IMR-90 (cell line): Measurements from ENCODE around the gene ZNF337. TPM values are rescaled to one million over a fixed set of nuclear protein-coding genes. Genes with fewer than 3 reads are reported as not detected.

Experiments used
- ATAC-seq: fragments of 200-7000 bp; cut with Tn5 transposase; 2 replicates; pipeline ENCODE4 v1.9.1; 2020; ENCODE audit warnings: low read depth, mild to moderate bottlenecking, moderate library complexity
- BruUV-seq: library from RNA; stranded (reverse); fragments of 400-500 nt; replicated peaks from 2 replicates; lab custom pipeline; 2021; lab: Mats Ljungman, UMichigan
- CTCF ChIA-PET: fragments of 300-600 bp; formaldehyde crosslinking; extraction: SDS; loops from one replicate; lab custom pipeline; 2021; ENCODE audit warnings: antibody characterized with exemption; lab: Yijun Ruan, JAX
- POLR2A ChIA-PET: fragments of 300-600 bp; sonication (Branson Sonifier 250); formaldehyde crosslinking; loops from one replicate; lab custom pipeline; 2022; ENCODE audit warnings: antibody characterized with exemption; ENCODE audit not compliant: unreplicated experiment; lab: Charles Lee
- DNase-seq: peaks from one replicate; pipeline ENCODE4 v3.0.0; 2013
- H2AFZ ChIP-seq: replicated peaks from 2 replicates; pipeline ENCODE3; 2013; ENCODE audit warnings: low read length, mild to moderate bottlenecking; ENCODE audit not compliant: poor library complexity
- H2AK5ac ChIP-seq: 2 replicates; pipeline ENCODE4 v1.6.1; 2013; ENCODE audit warnings: low read depth, low read length, inconsistent platforms
- H2AK9ac ChIP-seq: replicated peaks from 2 replicates; pipeline ENCODE3; 2013; ENCODE audit warnings: mild to moderate bottlenecking, low read depth, low read length, moderate library complexity; ENCODE audit not compliant: poor library complexity
- H2BK120ac ChIP-seq: 2 replicates; pipeline ENCODE4 v1.6.1; 2013; ENCODE audit warnings: low read depth, low read length, inconsistent platforms
- H2BK15ac ChIP-seq: 3 replicates; pipeline ENCODE4 v1.6.1; 2013; ENCODE audit warnings: low read depth, low read length, inconsistent platforms
- H2BK20ac ChIP-seq: 2 replicates; pipeline ENCODE4 v1.6.1; 2013; ENCODE audit warnings: low read depth, mild to moderate bottlenecking, inconsistent platforms, low read length, moderate library complexity
- H2BK5ac ChIP-seq: 2 replicates; pipeline ENCODE4 v1.6.1; 2013; ENCODE audit warnings: mild to moderate bottlenecking, low read depth, low read length, inconsistent platforms; ENCODE audit not compliant: poor library complexity, severe bottlenecking
- H3K14ac ChIP-seq: replicated peaks from 2 replicates; pipeline ENCODE4 v1.6.1; 2013; ENCODE audit warnings: low read depth, low read length, inconsistent platforms
- H3K18ac ChIP-seq: 2 replicates; pipeline ENCODE4 v1.6.1; 2013; ENCODE audit warnings: low read depth, low read length, control low read depth
- H3K23ac ChIP-seq: 2 replicates; pipeline ENCODE4 v1.6.1; 2013; ENCODE audit warnings: low read depth, low read length, inconsistent platforms
- H3K27ac ChIP-seq: 2 replicates; pipeline ENCODE4 v1.5.1; 2013; ENCODE audit warnings: mild to moderate bottlenecking, control low read depth, low read length; ENCODE audit not compliant: insufficient read depth
- H3K27me3 ChIP-seq: 2 replicates; pipeline ENCODE4 v1.6.1; 2013; ENCODE audit warnings: low read length; ENCODE audit not compliant: control insufficient read depth, insufficient read depth
- H3K36me3 ChIP-seq: 2 replicates; pipeline ENCODE4 v1.6.1; 2013; ENCODE audit warnings: low read length, mixed read lengths; ENCODE audit not compliant: control insufficient read depth, insufficient read depth
- H3K4ac ChIP-seq: 2 replicates; pipeline ENCODE4 v1.6.1; 2013; ENCODE audit warnings: low read depth, low read length, inconsistent platforms
- H3K4me1 ChIP-seq: 2 replicates; pipeline ENCODE4 v1.6.1; 2013; ENCODE audit warnings: low read length, mixed read lengths; ENCODE audit not compliant: control insufficient read depth, insufficient read depth
- H3K4me2 ChIP-seq: 2 replicates; pipeline ENCODE4 v1.6.1; 2013; ENCODE audit warnings: low read depth, mild to moderate bottlenecking, control low read depth, low read length, moderate library complexity
- H3K4me3 ChIP-seq: 2 replicates; pipeline ENCODE4 v1.5.1; 2013; ENCODE audit warnings: low read depth, mild to moderate bottlenecking, control low read depth, low read length, moderate library complexity; ENCODE audit not compliant: insufficient read depth
- H3K56ac ChIP-seq: 2 replicates; pipeline ENCODE4 v1.6.1; 2013; ENCODE audit warnings: low read length, inconsistent platforms; ENCODE audit not compliant: insufficient read depth; ENCODE audit errors: extremely low read depth
- H3K79me1 ChIP-seq, 2 experiments: 2 replicates each; pipeline ENCODE4 v1.6.1; 2013; ENCODE audit warnings: low read length in 2 of 2, inconsistent platforms in 1 of 2, low read depth in 1 of 2
- H3K9ac ChIP-seq: 2 replicates; pipeline ENCODE4 v1.6.1; 2013; ENCODE audit warnings: low read depth, low read length, control low read depth
- H3K9me1 ChIP-seq: 2 replicates; pipeline ENCODE4 v1.6.1; 2013; ENCODE audit warnings: low read length, inconsistent platforms; ENCODE audit not compliant: insufficient read depth
- H3K9me3 ChIP-seq: 2 replicates; pipeline ENCODE4 v1.6.1; 2013; ENCODE audit warnings: low read length; ENCODE audit not compliant: control insufficient read depth, insufficient read depth
- H4K20me1 ChIP-seq: 2 replicates; pipeline ENCODE4 v1.6.1; 2013; ENCODE audit warnings: low read length, inconsistent platforms; ENCODE audit not compliant: insufficient read depth
- H4K5ac ChIP-seq: 2 replicates; pipeline ENCODE4 v1.6.1; 2013; ENCODE audit warnings: mild to moderate bottlenecking, low read depth, low read length, control low read depth
- H4K8ac ChIP-seq, 2 experiments: 2 replicates each; pipeline ENCODE4 v1.6.1; 2013; ENCODE audit warnings: low read depth in 2 of 2, low read length in 2 of 2, control low read depth in 1 of 2, inconsistent platforms in 1 of 2
- H4K91ac ChIP-seq: 2 replicates; pipeline ENCODE4 v1.6.1; 2013; ENCODE audit warnings: low read depth, low read length, inconsistent platforms; ENCODE audit not compliant: insufficient read depth
- BHLHE40 ChIP-seq: fragments of 150-350 bp; IDR thresholded peaks from 2 replicates; pipeline ENCODE4 v1.6.1; 2016; ENCODE audit warnings: mild to moderate bottlenecking, low read depth, low read length
- CTCF ChIP-seq: conservative IDR thresholded peaks from 2 replicates; pipeline ENCODE4 v1.5.1; 2012; ENCODE audit warnings: mild to moderate bottlenecking, low read depth, low read length, improper control_type of control experiment
- ELK1 ChIP-seq: fragments of 150-350 bp; IDR thresholded peaks from 2 replicates; pipeline ENCODE4 v1.6.1; 2016; ENCODE audit warnings: low read depth, mild to moderate bottlenecking, low read length, moderate library complexity, borderline replicate concordance
- FOS ChIP-seq: fragments of 150-350 bp; IDR thresholded peaks from 2 replicates; pipeline ENCODE4 v1.6.1; 2016; ENCODE audit warnings: low read depth, low read length
- MXI1 ChIP-seq: IDR thresholded peaks from 2 replicates; pipeline ENCODE4 v1.6.1; 2012; ENCODE audit warnings: low read depth, mild to moderate bottlenecking, low read length, moderate library complexity, borderline replicate concordance
- POLR2A ChIP-seq: IDR thresholded peaks from 2 replicates; pipeline ENCODE4 v1.6.1; 2012; ENCODE audit warnings: mild to moderate bottlenecking, low read depth, low read length
- RCOR1 ChIP-seq: IDR thresholded peaks from 2 replicates; pipeline ENCODE4 v1.6.1; 2012; ENCODE audit warnings: mild to moderate bottlenecking, low read length, improper control_type of control experiment; ENCODE audit not compliant: insufficient replicate concordance
- RFX5 ChIP-seq: IDR thresholded peaks from 2 replicates; pipeline ENCODE4 v1.8.0; 2012; ENCODE audit warnings: low read depth, mild to moderate bottlenecking, low read length, moderate library complexity
- SMC3 ChIP-seq: fragments of 150-350 bp; IDR thresholded peaks from 2 replicates; pipeline ENCODE4 v1.6.1; 2016; ENCODE audit warnings: low read depth, mild to moderate bottlenecking, antibody characterized with exemption, low read length, moderate library complexity
- WGBS, 2 experiments: methylation state at CpG; one replicate each; pipeline versions ENCODE4 v1.1.5 to v1.1.7; 2013; ENCODE audit warnings: missing lambda C conversion rate in 2 of 2; ENCODE audit not compliant: insufficient read length in 1 of 2; ENCODE audit errors: extremely low coverage in 2 of 2; 5-methylcytosine and 5-hydroxymethylcytosine counted together
- dilution Hi-C: fragments of 300-500 bp; cut with HindIII; formaldehyde crosslinking; loops from one replicate; pipeline ENCODE4 v1.14.3; 2018; ENCODE audit warnings: low sequenced_read_pairs; ENCODE audit not compliant: unreplicated experiment
- in situ Hi-C: fragments of 300-500 bp; cut with MboI; formaldehyde crosslinking; loops from 3 replicates; pipeline ENCODE4 v1.14.3; 2019; ENCODE audit warnings: low sequenced_read_pairs, inconsistent platforms, mixed read lengths
- intact Hi-C: fragments of 100-400 bp; cut with micrococcal nuclease; formaldehyde crosslinking; loops from 2 replicates; pipeline ENCODE4 v1.10.0; 2022
- polyA plus RNA-seq, 3 experiments: library from polyadenylated mRNA; depleted of rRNA; stranded (reverse); fragments of >200 nt; gene quantifications; 2 replicates each; pipeline ENCODE4 v1.2.3, GENCODE V29; 2012; ENCODE audit warnings: low replicate concordance in 1 of 3
- total RNA-seq: library from RNA; depleted of rRNA; stranded (reverse); fragments of >200 nt; gene quantifications from 2 replicates; pipeline ENCODE4 v1.2.3, GENCODE V29; 2012

The ZNF337 gene
- total and polyA plus RNA-seq, 2 of the 4 experiments (the other 2 are of a cell fraction) = 10.4 to 16.5 TPM

GRCh38 chr20:25675161-25675560, 21.5 kb downstream of the ZNF337 start (continued):
- no peak for TF ChIP-seq CTCF

- Histone ChIP-seq H3K9me3 (no peaks in the 10 kb centered on the region), H3K23ac (no peak overlapping the region), H3K4ac (no peak overlapping the region), H3K9ac (no peak overlapping the region), H2BK20ac (no peak overlapping the region), H3K79me1 (peaks cover 10% of the 10 kb centered on the region in 2 experiments; a peak in 2 of 4 replicates), H4K20me1 (peaks cover 5% of the 10 kb centered on the region; the same call in 1 of the 2 replicates), H4K5ac (no peak overlapping the region), H2BK120ac (no peak overlapping the region), H2AK5ac (no peak overlapping the region), H2AK9ac (no peak overlapping the region), H3K4me3 (no peak overlapping the region), H2AFZ (no peak overlapping the region), H3K27me3 (no peaks in the 10 kb centered on the region), H3K36me3 (peaks cover 36% of the 10 kb centered on the region), H4K91ac (no peak overlapping the region), H3K14ac (no peak overlapping the region), H3K4me2 (no peak overlapping the region), H3K9me1 (peaks cover 11% of the 10 kb centered on the region), H3K4me1 (peaks cover 6% of the 10 kb centered on the region), H3K18ac (no peak overlapping the region), H2BK15ac (no peak overlapping the region), H4K8ac (no peak overlapping the region), H2BK5ac (no peak overlapping the region), H3K27ac (no peak overlapping the region), H3K56ac (no peak overlapping the region)
- ATAC-seq (no peak), DNase-seq (no peak)
- ChIA-PET CTCF (no interaction called here), POLR2A (no interaction called here)
- dilution Hi-C loops (no loop called here), in situ Hi-C loops (loop anchor here (25.0 kb wide), 1 partner anchor 160 kb away; no protein-coding TSS in a partner anchor), intact Hi-C loops (no loop called here)
- TF ChIP-seq SMC3 (no peak), RCOR1 (no peak), BHLHE40 (no peak), ELK1 (no peak), POLR2A (no peak), MXI1 (no peak), RFX5 (no peak), FOS (no peak)
- no CpG with 5 or more reads among the region's 4 CpGs for WGBS, 2 experiments
- BruUV-seq = no TSS peak
Measured at GRCh38 chr20:25672659-25673235, 23.9 kb downstream of the ZNF337 start.
